ENCODE data around the gene COL6A2.

Gene COL6A2

DNA sequence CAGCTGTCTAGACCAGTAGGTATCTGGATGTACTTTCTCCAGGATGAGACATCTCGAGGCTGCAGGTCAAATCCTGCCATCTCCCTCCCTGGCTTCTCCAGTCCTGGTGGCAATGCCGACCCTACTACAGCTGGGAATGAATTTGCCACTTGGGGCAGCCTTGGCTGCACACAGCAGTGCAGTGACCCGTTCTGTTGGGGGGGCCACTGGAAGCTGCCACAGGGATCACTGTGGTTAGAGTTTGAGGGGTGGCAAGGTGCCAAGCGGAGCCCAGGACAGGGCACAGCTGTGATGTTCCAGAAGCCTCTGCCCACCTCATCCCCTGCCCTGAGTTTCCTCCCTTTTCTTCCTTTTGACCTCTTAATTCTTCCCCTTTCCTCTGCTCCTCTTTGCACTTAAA, 17.1 kb downstream of the COL6A2 start:
- no peak for DNase-seq

DNA sequence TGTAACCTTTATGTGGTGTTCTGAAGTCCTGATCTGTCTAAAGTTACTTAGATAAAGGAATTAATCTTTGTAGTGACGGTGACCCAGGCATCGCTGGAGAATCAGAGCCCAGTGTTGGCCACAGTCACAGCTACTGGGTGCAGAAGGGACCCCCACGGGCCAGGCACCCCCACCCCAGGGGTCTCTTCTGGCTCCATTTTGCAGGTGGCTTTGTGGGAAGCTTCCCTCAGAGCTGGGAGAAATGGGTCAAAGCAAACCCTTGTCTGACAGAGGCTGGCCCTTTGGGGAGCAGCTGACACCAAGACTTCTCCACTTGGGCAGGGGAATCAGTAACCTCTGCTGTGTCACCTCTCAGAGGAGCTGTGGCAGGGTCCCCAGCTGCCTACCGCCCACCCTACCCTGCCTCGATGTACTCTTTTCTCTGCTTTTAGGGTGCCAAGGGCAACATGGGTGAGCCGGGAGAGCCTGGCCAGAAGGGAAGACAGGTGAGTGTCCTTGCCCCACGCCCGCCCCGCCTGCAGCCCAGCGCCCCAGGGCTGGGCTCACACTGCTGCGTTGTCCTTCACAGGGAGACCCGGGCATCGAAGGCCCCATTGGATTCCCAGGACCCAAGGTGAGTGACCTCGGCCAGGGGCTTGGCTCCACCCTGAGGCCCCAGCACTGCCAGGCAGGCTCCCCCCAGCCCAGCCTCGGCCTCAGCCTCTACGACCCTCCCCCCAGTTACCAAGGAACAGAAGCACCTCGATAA, 17.7 kb downstream of the COL6A2 start:
- no peak for DNase-seq

- DNase-seq = no peak
These were observed 18.4 kb downstream of the COL6A2 start for GRCh38 chr21:46116189-46116775.

DNA sequence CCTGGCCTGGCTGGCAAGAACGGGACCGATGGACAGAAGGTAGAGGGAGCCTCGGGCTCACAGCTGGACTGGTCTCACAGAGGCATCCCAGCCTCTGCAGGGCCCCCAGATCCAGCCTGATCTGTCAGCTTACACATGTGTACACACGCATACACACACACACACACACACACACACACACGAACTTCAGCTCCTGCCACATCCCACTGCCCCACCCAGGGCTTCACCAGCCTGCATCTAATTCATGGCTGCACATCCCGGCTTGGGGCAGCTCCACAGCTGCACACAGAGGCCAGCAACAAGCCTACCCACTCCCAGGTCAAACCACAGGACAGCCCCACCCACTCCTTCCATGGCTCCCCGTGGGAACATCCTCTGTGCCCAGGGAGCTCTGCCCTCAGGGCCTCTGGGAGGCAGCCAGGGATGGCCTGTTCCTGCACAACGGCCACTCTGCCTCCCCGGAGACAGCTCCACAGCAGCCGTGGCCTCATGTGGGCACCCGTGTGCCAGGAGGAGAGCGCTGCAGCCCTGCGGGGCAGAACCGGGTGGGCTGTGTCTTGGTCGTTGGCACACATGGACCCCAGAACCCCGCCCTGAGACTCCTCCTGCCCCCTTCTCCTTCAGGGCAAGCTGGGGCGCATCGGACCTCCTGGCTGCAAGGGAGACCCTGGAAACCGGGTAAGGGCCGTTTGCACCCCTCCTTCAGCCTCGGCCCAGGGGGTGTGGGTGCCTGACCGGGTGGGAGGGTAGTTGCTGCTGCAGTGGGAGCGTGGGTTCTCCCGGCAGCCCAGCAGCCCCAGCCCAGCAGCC, 19.1 kb downstream of the COL6A2 start:
- no peak for DNase-seq

DNA sequence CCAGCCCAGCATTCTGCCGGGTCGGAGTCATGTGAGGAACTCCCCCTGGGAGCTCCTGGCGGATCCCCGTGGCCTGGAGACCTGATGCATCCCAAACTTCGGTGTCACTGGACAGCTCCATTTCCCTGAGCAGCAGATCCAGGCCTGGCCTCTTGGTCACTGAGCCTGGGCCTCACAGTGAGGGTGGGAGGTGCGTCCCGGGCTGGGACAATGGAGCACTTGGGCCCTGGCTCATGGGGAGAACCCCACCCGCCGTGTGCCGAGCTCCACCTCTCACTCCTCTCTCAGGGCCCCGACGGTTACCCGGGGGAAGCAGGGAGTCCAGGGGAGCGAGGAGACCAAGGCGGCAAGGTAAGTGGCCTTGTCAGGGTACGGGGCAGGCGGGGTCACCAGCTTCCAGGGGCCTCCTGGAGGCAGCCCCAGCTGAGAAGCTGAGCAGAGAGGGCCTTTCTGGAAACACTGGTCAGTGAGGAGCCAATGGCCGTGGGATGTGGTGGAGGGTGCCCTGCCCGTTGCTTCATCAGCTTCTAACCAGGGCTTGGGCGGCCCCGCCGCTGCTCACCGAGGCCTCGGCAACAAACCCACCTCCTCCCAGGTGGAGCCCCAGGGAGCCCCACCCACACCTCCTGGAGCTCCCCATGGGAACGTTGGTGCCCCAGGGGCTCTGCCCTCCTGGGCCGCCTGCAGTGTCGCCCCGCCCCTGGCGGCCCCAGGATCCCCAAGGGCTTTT, 19.8 kb downstream of the COL6A2 start:
- no peak for DNase-seq

DNA sequence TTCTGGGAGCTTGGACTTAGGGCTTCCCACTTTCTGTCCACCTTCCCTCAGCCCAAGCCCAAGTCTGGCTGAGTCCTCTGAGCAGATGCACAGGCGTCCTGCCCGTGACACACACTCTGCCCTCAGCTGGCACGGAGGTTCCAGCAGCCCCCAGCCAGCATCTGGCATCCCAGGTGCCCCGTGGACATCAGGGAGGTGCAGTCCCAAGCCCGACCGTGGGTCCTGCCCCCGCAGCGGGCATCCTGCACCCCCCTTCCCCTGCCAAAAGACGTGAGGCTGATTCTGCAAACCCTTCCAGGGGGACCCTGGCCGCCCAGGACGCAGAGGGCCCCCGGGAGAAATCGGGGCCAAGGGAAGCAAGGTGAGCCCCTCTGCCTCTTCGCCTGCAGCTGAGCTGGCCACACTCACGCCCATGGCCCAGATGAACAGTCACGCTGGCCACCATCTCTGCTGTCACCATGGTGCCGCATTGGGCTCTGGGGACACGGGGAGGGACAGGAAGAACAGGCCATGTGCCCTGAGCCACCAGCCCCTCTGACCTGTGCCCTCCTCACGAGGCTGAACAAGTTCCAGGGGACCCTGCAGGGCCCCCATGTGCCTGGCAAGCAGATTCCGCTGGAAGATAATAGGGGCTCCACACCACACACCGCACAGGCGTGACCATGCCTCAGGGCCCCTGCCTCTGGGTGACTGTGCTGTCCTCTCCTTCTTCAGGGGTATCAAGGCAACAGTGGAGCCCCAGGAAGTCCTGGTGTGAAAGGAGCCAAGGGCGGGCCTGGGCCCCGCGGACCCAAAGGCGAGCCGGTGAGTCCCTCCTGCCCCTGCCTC, 20.6 kb downstream of the COL6A2 start:
- no peak for DNase-seq

GRCh38 chr21:46119144-46119636, 21.3 kb downstream of the COL6A2 start:
- no peak for DNase-seq

DNA sequence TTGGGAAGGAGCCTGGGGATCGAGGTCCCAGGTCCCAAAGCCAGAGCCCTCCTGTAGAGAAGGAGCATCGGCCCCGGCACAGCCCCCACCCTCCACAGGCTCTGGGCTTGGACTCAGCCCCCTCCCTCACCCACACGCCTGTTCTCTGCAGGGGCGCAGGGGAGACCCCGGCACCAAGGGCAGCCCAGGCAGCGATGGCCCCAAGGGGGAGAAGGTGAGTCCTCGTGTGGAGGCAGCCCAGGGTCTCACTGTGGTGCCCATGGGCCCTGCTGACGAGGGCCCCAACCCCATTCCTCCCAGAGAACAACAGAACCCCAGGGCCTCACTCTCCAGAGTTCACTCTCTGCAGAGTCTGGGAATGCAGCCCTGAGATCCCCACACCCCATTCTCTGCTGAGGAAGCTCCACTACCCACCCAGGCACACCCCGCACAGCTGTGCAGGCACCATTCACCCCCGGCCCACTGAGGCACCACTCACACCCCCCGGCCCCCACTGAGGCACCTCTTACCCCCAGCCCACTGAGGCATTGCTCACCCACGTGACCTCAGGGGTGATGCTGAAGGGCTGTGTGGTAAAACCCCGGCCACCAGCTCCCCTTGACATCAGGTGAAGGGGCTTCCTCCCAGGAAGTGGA, 21.8 kb downstream of the COL6A2 start:
- DNase-seq = no peak

DNA sequence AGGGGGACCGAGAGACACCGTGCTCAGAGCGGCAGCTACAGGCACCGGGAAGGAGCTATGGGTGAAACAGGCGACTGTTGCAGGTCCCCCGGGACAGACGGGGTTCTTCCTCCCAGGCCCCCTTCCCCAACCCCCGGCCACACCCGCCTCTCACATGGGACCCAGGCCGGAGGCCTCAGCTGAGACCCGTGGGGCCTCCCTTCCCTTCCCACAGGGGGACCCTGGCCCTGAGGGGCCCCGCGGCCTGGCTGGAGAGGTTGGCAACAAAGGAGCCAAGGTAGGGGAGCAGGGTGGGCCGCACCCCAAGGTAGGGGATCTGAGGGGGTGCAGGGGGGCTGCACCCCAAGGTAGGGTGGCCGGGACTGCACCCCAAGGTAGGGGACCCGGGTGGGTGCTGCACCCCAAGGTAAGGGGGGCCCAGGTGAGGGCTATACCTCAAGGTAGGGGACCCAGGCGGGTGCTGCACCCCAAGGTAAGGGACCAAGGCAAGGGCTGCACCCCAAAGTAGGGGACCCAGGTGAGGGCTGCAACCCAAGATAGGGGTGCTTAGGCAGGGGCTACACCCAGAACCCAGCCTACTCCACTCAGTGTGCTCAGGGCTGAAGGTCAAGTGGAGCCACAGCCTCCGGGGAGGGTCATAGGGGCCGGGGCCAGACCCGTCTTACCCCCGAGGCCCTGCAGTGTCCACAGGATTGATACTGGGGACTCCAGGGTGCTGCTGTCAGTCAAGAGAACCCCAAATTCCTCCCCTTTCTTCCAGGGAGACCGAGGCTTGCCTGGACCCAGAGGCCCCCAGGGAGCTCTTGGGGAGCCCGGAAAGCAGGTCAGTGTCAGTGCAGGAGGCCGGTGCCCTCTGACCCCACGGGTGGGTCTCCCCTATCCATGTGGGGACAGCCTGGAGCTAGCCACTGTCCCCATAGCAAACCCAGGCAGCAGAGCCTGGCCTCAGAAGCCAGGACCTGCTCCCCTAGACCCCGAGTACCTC, 22.7 kb downstream of the COL6A2 start:
- DNase-seq = no peak

DNA sequence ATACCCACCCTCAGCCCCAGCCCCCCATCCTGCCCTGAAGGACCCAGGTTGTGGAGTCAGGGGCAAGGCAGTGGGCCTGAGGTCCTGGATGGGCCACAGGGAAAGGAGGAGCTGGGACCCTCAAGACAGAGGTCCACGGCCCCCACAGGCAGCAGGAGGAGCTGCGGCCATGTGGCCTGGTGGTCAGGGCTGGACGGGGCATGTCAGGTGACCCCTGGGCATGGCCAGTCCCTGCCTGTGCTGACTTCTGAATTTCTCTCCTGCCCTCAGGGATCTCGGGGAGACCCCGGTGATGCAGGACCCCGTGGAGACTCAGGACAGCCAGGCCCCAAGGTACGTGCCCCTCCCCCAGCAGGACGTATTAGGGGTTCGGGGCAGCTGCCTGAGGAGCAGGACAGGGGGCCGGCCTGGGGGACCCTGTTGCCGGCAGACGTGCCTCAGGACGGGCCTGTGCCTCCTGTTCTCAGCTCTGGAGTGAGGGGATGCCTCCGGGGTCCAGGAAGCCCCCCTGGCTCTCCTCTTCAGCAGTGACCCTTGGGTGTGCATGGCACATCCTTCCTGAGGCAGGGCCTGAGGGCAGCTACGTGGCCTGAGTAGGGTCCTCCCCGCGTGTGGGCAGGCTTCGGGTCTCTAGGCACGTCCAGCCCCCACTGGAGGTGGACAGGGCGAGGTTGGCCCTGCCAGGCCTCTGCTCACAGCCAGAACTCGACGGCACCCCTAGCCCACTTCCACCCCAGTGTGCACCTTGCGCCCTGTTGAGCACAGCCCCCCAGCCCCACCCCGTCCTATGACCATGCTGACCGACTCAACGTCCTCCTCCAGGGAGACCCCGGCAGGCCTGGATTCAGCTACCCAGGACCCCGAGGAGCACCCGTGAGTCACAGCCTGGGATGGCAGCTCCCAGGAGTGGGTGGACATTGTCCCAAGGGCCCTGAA, 23.6 kb downstream of the COL6A2 start:
- DNase-seq = no peak

GRCh38 chr21:46122237-46122671, 24.3 kb downstream of the COL6A2 start:
- no peak for DNase-seq

GRCh38 chr21:46122758-46123683, 25.1 kb downstream of the COL6A2 start:
- DNase-seq = no peak

DNA sequence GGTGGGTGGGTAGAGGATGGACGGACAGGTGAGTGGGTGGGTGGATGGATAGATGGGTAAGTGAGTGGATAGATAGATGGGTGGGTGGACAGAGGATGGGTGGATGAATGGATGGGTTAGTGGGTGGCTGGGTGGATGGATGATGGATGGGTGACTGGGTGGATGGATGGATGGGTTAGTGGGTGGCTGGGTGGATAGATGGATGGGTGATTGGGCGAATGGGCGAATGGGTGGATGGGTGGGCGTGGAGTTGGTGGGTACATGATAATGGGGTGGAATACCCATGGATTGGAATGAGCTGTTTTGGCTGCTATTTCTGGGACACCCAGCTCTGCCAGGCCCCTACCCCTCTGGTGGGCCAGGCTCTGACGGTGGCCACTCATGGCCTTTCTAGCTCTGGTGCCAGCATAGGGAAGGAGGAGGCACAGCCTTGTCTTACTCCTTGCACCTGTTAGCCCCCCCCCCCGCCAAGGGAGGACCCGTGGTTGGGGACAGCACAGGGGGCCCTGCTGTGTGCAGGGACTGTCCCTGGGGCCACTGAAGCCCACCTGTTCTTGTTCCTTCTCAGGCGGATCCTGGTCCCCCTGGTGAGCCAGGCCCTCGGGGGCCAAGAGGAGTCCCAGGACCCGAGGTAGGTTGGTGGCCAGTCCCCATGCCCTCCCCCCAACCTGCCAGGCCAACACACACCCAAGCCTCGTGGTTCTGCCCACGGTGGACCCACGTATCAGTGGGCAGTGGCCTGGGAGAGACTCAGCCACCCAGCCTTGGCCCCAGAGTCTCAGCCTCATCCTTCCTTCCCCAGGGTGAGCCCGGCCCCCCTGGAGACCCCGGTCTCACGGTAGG, 26.4 kb downstream of the COL6A2 start:
- DNase-seq = no peak

DNA sequence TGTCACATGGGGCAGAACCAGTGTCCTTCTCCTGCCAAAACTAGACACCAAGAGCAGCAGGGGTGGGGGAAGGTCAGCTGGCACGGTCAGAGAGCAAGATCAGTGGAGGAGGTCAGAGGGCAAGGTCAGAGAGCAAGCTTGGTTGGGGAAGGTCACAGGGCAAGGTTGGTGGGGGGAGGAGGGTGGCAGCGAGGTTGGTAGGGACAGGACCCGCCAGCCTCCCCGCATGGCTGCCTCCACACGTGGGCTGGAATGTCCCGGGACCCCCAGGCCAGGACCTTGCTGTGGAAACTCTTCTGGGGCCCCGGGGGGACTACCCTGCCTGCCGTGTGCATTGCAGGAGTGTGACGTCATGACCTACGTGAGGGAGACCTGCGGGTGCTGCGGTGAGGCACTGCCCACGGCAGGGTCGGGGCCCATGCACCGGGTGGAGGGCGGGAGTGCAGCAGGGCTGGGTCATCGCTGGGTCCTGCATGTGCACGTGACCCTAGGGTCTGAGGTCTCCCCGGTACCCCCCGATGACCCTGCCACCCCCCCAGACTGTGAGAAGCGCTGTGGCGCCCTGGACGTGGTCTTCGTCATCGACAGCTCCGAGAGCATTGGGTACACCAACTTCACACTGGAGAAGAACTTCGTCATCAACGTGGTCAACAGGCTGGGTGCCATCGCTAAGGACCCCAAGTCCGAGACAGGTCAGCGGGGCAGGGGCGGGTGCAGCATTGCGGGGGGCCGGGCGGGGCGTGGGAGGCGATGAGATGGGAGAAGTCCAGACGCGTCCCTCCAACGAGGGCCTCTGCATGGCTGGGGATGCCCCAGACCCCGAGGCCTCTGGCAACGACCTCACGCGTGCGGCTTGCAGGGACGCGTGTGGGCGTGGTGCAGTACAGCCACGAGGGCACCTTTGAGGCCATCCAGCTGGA, 27.3 kb downstream of the COL6A2 start:
- no peak for DNase-seq

- no peak for DNase-seq
These were observed 28.0 kb downstream of the COL6A2 start for GRCh38 chr21:46125846-46126301.
